Measurements from ENCODE around the gene NDUFA13.

GRCh38 chr19:19530889-19531288, 14.9 kb downstream of the NDUFA13 start:
- no peak for TF ChIP-seq CTCF (tag by site-specific recombination; IDR thresholded peaks at IDR 0.05)
- TF ChIP-seq ZNF121 (tag by site-specific recombination; IDR thresholded peaks at IDR 0.05), result no peak
